Measurements from ENCODE around the gene MAP3K3.
"Not testable (repeated sequence)": the region's sequence is repeated elsewhere in the genome, so short reads cannot be mapped to it uniquely, and the experiment has no call there.

MAP3K3 gene

DNA sequence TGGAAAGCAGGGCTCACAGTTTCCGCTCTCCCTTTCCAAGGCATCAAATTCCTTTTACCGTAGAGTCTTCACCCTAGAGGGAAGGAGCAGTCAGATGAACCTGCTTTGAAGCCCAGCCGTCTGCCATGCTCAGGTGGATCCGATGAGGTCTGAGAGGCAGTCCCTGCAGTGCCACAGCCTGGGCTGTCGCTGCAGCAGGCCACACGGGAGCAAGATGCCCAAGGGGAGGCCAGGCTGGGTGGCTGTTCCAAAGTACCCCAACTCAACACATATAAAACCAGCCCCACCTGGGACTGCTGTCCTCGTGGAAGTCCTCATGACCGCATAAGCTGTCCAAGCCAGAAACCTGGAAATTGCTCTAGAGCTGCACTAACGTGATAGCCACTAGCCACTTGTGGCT is 82.6 kb downstream of the MAP3K3 start:
- no peak for DNase-seq
- Mint-ChIP-seq H3K4me1 (peaks cover 45 to 80% of the 10 kb centered on the region in 2 donors), H3K27ac (no peak overlapping the region), H3K36me3 (peaks cover 31 to 53% of the 10 kb centered on the region in 2 donors), H3K4me3 (no peak overlapping the region), H3K27me3 (no peaks in the 10 kb centered on the region), H3K9me3 (no peaks in the 10 kb centered on the region)
- no peak for ATAC-seq (replicated peaks)

DNA sequence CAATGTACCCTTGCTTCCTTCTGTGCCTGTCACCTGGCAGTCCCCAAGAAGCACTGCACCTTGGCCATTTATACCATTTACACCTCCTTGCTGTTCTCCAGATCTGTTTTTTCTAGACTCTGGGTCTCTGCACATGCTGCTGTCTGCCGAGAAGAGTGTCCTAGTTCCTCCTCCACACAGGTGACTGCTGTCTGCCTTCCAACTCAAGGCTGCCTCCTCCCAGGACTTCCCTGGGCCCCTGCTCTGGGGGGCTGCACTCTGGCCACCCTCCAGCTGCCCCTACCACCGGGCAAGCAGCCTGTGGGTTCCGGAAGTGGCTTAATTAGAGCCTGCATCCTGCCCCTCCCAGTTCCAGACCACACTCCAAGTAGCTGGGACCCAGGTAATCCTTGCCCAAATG is 83.4 kb downstream of the MAP3K3 start:
- peaks cover 33 to 59% of the 10 kb centered on the region in 2 donors for H3K36me3 Mint-ChIP-seq
- no peaks in the 10 kb centered on the region for H3K9me3 Mint-ChIP-seq
- ATAC-seq (replicated peaks) (no peak), DNase-seq (no peak)
- H3K4me1 Mint-ChIP-seq, result peaks cover 45 to 86% of the 10 kb centered on the region in 2 donors
- no peak overlapping the region for H3K4me3 Mint-ChIP-seq
- H3K27ac Mint-ChIP-seq, result peak overlapping the region; percentile 83
- no peaks in the 10 kb centered on the region for H3K27me3 Mint-ChIP-seq

GRCh38 chr17:63706336-63707082 is 84.3 kb downstream of the MAP3K3 start:
- ATAC-seq (replicated peaks) (no peak), DNase-seq (no peak)
- H3K4me1 Mint-ChIP-seq, result peaks cover 41 to 80% of the 10 kb centered on the region in 2 donors
- H3K4me3 Mint-ChIP-seq, result no peak overlapping the region
- H3K27ac Mint-ChIP-seq, result peak overlapping the region; percentile 83
- H3K27me3 Mint-ChIP-seq, result no peaks in the 10 kb centered on the region
- no peaks in the 10 kb centered on the region for H3K9me3 Mint-ChIP-seq
- peaks cover 30 to 55% of the 10 kb centered on the region in 2 donors for H3K36me3 Mint-ChIP-seq

DNA sequence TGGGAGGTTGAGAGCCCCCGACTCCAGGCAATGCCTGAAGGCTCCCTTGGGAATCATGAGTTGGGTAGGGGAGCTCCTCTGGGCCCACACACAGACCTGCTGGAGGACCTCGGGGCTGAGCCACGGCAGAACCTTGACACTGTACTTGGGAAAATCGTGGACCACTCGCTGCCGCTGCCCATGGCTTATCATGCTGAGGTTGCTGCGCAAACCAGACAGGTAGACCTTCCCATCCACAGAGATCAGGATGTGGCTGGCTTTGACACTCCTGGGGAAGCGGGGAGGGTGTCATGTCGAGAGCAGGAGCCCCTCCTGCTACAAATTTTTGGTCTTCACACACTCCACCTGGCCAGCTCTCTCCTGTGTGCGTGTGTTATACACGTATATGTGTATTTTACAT is 84.9 kb downstream of the MAP3K3 start:
- Mint-ChIP-seq H3K4me3 (no peak overlapping the region), H3K36me3 (peaks cover 28 to 56% of the 10 kb centered on the region in 2 donors), H3K4me1 (peaks cover 37 to 73% of the 10 kb centered on the region in 2 donors), H3K9me3 (no peaks in the 10 kb centered on the region), H3K27me3 (no peaks in the 10 kb centered on the region), H3K27ac (no peak overlapping the region)
- no peak for DNase-seq
- no peak for ATAC-seq (replicated peaks)

DNA sequence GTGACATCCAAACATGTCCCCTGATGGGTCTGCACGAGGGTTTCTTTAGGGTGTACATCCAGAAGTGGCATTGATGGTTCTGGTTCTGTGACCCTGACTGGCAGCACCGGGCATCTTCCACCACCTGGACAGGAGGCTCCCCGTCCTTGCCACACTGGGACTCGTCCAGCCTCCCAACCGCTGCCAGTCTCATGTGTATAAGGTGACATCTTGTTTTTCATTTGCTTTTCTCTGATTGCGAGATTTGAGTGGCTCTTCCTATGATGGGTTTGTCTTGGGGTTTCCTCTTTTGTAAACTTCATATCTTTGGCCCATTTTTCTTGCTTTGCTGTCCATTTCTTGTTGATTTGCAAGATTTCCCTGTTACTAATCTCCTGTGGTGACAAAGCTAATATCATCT is 86.9 kb downstream of the MAP3K3 start:
- Mint-ChIP-seq H3K4me3 (no peak overlapping the region), H3K36me3 (peaks cover 21 to 42% of the 10 kb centered on the region in 2 donors), H3K27ac (no peak overlapping the region), H3K27me3 (no peaks in the 10 kb centered on the region), H3K4me1 (peaks cover 19 to 54% of the 10 kb centered on the region in 2 donors), H3K9me3 (no peaks in the 10 kb centered on the region)
- no peak for DNase-seq
- ATAC-seq (replicated peaks), result no peak

DNA sequence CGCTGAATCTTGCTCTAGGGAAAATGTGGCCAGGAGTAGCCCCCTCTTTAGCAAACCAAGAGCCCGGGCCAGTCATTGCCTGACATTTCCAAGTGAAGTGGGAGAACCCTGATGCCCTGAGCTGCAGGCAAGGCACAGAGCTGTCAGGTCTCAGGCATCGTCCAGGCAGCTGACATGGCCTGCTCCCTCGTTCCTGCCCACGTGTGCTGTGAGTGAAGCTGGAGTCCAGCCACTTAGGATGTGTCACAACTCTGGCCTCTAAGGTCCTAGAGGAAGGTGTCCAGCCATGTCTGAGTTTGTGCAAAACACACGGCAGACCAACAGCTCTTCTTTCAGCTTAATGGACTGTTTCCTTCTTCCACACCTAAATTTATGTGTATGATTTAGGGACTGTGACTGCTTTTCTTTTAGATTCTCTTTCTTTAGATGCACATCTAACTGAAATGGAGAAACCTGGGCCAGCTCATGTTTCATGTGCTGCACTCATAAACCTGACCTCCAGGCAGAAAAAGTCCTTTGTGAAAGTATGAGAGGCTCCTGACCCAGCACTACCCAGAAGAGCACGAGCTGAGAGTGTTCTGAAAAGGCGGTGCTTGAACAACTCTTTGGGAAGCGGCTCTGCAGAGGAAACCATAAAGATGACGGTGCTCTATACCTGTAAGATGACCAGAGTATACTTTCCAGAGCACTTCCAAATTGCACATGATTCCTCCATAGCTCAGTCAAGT is 92.5 kb downstream of the MAP3K3 start:
- H3K9me3 Mint-ChIP-seq, result no peaks in the 10 kb centered on the region
- DNase-seq (no peak), ATAC-seq (replicated peaks) (no peak)
- no peaks in the 10 kb centered on the region for H3K27me3 Mint-ChIP-seq
- no peak overlapping the region for H3K27ac Mint-ChIP-seq
- peaks cover 0 to 13% of the 10 kb centered on the region in 2 donors for H3K4me1 Mint-ChIP-seq
- no peak overlapping the region for H3K4me3 Mint-ChIP-seq
- peaks cover 19 to 39% of the 10 kb centered on the region in 2 donors for H3K36me3 Mint-ChIP-seq

GRCh38 chr17:63716426-63716825 is 94.2 kb downstream of the MAP3K3 start:
- Mint-ChIP-seq H3K4me3 (no peak overlapping the region), H3K27ac (no peak overlapping the region), H3K36me3 (peaks cover 20 to 30% of the 10 kb centered on the region in 2 donors), H3K27me3 (no peaks in the 10 kb centered on the region), H3K4me1 (peaks cover 0 to 5% of the 10 kb centered on the region in 2 donors), H3K9me3 (no peaks in the 10 kb centered on the region)
- no peak for DNase-seq
- ATAC-seq (replicated peaks), result no peak

DNA sequence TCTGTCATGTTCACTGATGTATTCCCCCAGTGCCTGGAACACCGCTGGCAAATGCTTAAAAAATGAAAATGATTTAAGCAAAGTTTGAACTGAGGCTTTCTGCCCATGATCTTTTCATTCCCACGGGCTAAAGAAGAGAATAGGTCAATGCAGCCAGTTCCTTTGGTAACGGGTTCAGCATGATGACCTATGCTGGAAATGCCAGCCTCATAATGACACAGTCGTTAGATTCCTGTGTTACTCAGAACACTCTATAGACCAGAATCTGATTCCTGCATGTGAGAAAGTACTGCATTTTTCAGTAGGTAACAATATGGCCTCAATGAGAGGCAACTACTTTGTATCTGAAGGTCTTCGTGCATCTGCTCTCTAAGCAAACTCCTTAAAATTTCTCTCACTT is 96.8 kb downstream of the MAP3K3 start:
- DNase-seq (no peak), ATAC-seq (replicated peaks) (no peak)
- Mint-ChIP-seq H3K27me3 (no peaks in the 10 kb centered on the region), H3K4me3 (no peak overlapping the region), H3K9me3 (no peaks in the 10 kb centered on the region), H3K27ac (no peak overlapping the region), H3K4me1 (peaks cover 0 to 5% of the 10 kb centered on the region in 2 donors), H3K36me3 (peaks cover 20 to 31% of the 10 kb centered on the region in 2 donors)

DNA sequence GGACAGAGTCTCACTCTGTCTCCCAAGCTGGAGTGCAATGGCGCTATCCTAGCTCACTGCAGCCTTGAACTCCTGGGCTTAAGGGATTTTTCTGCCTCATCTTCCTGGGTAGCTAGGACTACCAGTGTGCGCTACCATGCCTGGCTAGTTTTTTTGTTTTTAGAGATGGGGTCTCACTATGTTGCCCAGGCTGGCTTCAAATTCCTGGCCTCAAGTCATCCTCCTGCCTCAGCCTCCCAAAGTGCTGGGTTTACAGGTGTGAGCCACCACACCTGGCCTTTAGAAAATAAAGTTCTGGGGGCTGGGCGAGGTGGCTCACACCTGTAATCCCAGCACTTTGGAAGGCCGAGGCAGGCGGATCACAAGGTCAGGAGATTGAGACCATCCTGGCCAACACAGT is 98.0 kb downstream of the MAP3K3 start:
- H3K9me3 Mint-ChIP-seq; H3K4me3 Mint-ChIP-seq; H3K27me3 Mint-ChIP-seq; ATAC-seq (replicated peaks); DNase-seq; H3K4me1 Mint-ChIP-seq; H3K27ac Mint-ChIP-seq: not testable (repeated sequence)
- peaks cover 26 to 30% of the 10 kb centered on the region in 2 donors for H3K36me3 Mint-ChIP-seq

DNA sequence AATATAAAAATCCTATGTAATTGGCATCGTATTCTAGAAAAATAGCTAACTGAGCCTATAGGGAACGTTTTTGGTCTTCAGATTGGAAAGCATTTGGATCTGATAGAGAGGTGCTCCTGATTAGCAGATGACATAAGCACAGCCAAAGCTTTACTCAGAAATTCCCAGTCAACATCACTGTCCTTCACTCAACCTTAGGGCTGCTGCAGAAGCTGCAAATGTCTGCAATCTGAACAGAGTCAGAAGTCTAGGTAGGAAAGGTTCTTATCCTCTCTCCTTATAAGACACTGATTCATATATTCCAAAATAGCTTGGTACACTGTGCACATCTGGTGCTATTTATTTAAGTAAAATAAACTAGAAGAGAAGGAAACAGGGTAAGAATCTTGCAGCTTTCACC is 100.2 kb downstream of the MAP3K3 start:
- Mint-ChIP-seq H3K4me1 (no peaks in the 10 kb centered on the region), H3K36me3 (peaks cover 26 to 29% of the 10 kb centered on the region in 2 donors), H3K9me3 (no peaks in the 10 kb centered on the region), H3K4me3 (no peak overlapping the region), H3K27me3 (no peaks in the 10 kb centered on the region), H3K27ac (no peak overlapping the region)
- ATAC-seq (replicated peaks), result no peak
- no peak for DNase-seq

DNA sequence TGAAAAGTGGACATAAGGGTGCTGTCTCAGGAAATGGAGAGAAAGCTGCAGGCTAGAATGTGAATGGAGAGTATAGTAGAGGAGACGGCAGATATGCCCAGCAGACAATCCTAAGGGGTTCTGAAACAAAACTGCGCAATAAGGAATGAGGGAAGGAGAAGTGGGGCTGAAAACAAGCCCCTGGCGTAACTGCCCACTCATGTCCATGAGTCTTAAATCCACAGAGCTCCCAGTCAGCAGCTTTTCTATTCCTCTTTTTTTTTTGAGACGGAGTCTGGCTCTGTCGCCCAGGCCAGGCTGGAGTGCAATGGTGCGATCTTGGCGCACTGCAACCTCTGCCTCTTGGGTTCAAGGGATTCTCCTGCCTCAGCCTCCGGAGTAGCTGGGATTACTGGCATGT is 113.5 kb downstream of the MAP3K3 start:
- Mint-ChIP-seq H3K27ac (no peak overlapping the region), H3K4me3 (no peak overlapping the region), H3K9me3 (no peaks in the 10 kb centered on the region), H3K27me3 (no peaks in the 10 kb centered on the region), H3K4me1 (peaks cover 10 to 30% of the 10 kb centered on the region in 2 donors), H3K36me3 (peaks cover 11 to 22% of the 10 kb centered on the region in 2 donors)
- ATAC-seq (replicated peaks), result no peak
- no peak for DNase-seq

DNA sequence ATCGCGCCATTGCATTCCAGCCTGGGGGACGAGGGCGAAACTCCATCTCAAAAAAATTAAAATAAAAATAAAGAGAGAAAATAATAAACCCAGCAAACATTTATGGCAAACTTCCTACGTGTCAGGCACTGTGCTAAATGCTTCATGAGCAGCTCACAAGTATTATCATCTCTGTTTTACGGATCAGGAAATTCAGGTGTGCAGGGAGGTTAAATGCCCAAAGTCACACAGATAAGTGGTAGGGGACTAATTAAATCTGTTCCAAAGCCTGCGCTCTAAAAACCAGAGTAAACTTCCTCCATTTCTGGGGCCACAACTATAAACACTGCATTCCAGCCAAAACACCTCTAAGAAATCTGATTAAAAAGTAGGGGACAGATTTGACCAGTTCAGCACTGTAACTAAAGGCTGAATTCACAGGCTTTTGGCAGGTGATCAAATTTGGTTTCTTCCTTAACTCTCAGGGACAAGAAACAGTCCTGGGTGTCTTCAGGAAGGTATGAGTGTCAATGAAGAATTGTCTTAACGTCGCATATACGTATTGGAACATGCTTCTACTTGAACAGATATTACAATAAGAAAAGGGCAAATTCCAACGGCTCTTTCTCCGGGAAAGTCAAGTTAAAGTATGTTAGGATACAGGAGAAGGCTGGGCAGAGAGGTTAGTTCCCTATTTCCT is 118.4 kb downstream of the MAP3K3 start:
- Mint-ChIP-seq H3K36me3 (peaks cover 9 to 19% of the 10 kb centered on the region in 2 donors), H3K27me3 (no peaks in the 10 kb centered on the region), H3K4me3 (peak overlapping the region; percentile 94 to 99), H3K27ac (peak overlapping the region; percentile 97), H3K4me1 (peaks cover 14 to 39% of the 10 kb centered on the region in 2 donors), H3K9me3 (no peaks in the 10 kb centered on the region)
- DNase-seq (no peak), ATAC-seq (replicated peaks) (no peak)

DNA sequence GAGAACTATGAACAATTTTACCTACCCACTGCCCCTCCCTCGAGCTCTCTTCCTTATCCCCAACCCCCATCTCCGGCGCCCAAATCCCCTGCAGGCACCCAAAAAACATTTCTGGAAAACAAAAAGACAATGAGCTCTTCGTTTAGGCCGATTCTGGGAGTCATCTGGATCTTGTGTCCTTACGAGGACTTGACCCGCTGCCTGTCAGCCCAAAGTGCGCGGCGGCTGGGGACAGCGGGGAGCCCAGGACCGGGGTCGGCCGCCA is 118.9 kb downstream of the MAP3K3 start:
- Mint-ChIP-seq H3K9me3 (no peaks in the 10 kb centered on the region), H3K4me1 (peaks cover 14 to 39% of the 10 kb centered on the region in 2 donors), H3K4me3 (peak overlapping the region; percentile 94 to 99), H3K27me3 (no peaks in the 10 kb centered on the region), H3K36me3 (peaks cover 11 to 24% of the 10 kb centered on the region in 2 donors), H3K27ac (peak overlapping the region; percentile 97)
- DNase-seq, result no peak
- peak; percentile 22 to 24 for ATAC-seq (replicated peaks)

DNA sequence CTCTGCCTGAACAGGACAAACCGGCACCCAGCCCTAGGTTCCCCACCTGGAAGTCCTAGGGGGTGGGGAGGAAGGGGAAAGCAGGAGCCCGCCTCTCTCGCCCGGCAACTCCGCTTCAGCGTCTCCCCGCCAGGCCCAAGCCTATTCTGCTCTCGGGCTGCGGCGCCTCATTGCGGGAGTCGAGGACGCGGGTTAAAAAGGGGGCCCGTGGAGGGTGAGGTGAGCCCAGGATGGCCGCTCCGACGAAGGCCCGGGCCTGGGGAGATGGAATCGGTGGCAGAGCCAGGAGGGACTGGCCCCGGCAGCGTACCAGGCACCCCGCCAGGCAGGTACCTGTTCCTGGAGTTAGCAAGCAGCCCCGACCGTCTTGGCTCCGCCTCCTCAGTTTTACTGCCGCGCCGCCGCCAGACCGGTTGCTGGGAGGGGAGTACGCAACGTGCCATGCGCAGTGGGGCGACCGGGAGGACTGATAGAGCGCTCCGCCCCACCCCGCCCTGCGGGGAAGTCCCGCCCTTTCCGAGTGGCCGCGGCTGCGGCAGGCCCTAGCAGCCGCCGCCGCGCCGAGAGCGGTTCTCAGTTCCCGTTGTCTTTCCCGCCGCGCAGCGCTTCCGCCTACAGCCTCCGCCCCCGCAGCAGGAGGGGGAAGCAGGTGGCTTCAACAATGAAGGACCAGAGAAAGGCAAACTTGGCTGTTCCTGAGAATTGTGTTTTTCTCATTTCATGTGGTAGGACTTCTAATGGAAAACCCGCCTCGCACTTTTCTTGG is 119.4 kb downstream of the MAP3K3 start, which contains the start of gene STRADA:
STRADA (minus strand) TSS at position 392 of the 766 bp plus-strand sequence. CDS start 13,430 bp downstream, outside the sequence.
- Mint-ChIP-seq H3K4me3 (peak within 1 kb of the TSS; percentile 94 to 99), H3K4me1 (peaks cover 14 to 39% of the 10 kb centered on the region in 2 donors), H3K27me3 (no peaks in the 10 kb centered on the region), H3K27ac (peak within 1 kb of the TSS; percentile 97), H3K36me3 (peaks cover 11 to 26% of the 10 kb centered on the region in 2 donors), H3K9me3 (no peaks in the 10 kb centered on the region)
- ATAC-seq (replicated peaks), result peak; percentile 89 to 92
- peak; percentile 99 for DNase-seq
